ENCODE measurements around the gene THAP2. TPM values are rescaled to one million over a fixed set of nuclear protein-coding genes. Genes with fewer than 3 reads are reported as not detected.
"Not testable (repeated sequence)": the region's sequence is repeated elsewhere in the genome, so short reads cannot be mapped to it uniquely, and the experiment has no call there.

THAP2 gene
- total RNA-seq, 1 donor from 2014 or later, result 6.1 TPM

DNA sequence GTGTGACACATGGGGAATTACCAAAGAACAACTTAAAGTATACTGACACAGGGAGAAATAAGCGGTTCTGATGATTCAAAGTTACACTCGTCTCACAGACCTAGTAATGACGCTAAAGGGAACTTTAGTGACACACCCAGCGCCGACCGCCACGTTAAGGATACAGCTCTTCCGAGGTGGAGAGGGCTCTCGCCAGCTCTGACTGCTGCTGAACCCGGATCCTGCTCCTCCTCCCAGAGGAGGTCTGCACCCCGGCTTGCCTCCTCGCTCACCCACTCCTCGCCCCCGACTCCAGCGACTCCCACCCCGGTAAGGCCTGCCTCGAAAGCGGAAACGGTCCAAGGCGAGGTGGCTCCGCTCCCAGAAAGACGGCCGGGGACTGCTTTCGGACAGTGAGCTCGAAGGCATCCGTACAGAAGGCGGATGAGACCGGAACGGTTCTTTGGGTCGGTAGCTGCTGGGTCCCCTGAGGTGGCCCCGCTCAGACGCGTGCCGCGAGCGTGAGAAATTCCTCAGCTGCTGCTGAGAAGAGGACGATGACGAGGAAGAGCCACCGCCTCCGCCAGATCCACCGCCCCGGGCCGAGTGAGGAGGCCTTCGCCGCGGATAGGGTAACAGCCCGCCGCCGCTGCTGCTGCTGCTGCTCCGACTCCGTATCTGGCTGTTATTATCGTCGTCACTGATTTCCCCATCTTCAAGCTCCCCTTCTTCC, 1.1 kb upstream of the THAP2 start:
- DNase-seq, result peak; percentile 63

DNA sequence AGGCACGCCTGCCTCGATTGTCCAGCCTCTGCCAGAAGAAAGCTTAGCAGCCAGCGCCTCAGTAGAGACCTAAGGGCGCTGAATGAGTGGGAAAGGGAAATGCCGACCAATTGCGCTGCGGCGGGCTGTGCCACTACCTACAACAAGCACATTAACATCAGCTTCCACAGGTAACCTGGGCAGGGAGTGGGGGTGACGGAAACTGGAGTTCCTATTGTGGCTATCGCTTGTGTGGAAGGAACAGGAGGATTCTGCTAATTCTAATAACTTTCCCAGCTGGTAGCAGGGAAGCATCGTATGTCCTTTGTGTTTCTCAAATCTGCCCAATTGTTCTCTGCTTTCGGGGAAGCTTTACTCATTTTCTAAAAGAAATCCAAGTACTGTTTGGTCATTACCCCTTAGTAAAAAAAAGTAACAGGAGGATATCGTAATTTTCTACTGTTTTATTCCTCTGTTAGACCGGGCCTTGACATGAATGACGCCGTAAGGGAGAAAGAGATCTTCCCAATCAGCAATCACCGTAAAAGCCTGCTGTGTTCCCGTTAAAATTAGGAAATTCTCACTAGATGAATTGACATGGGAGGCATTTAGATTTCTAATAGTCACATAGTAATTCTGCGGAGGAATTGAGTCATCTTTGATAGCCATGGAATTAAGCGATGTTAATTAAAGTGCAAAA, 449 bp downstream of the THAP2 start:
- peak; percentile 51 for DNase-seq

DNA sequence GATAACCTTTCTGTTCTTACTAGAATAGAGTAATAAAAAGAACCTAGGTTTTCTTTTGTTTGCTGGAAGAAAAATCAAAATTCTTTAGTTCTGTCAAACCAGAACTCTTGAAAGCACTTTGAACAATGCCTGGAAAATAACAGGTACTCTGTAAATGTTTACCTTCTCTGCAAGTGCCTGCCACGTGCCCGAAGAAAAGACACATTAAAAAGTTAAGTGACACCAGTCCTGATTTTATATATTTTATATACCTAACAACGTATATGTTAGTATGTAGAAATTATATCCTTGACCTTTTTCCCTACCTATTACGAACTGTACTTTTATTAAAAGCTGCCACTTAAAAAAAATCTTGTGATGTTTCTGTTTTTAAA, 976 bp downstream of the THAP2 start:
- DNase-seq, result no peak

GRCh38 chr12:71666259-71666658, 2.2 kb downstream of the THAP2 start:
- DNase-seq, result no peak

DNA sequence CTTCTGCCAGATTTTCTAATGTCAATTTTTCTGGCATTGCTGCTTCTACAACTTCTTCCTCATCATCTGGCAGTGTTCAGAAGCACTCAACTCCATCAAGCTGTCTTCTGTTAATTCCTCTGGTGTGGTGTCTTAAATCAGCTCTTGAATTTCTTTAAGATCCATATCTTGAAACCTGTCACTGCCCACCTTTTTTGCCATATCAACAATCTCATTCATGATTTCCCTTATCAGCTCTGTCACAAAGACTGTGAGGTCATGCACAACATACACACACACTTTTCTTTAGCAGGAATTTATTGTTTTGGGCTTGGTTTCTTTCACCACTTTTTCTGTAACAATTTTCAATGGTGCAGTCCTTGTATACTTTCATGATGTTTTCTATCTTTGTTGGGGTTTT, 7.2 kb downstream of the THAP2 start:
- DNase-seq, result no peak

- no peak for DNase-seq
Measured at GRCh38 chr12:71671816-71672215, 7.7 kb downstream of the THAP2 start.

- DNase-seq, result no peak
Measured at GRCh38 chr12:71682466-71682865, 18.4 kb downstream of the THAP2 start.

DNA sequence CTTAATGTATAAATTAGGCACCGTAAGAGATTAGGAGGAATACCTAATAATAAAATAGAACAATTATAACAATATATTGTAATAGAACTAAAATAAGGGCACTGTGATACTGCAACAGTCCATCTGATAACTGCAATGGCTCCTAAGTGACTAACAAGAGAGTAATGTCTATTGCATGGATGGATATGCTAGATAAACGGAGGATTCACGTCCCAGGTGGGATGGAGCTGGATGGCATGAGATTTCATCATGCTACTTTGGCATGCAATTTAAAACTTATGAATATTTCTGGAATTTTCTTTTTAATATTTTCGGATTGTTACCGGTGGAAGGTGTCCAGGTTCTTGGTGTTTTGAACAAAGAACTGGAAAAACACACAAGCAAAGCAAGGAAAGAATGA, 19.5 kb downstream of the THAP2 start:
- DNase-seq, result no peak

DNA sequence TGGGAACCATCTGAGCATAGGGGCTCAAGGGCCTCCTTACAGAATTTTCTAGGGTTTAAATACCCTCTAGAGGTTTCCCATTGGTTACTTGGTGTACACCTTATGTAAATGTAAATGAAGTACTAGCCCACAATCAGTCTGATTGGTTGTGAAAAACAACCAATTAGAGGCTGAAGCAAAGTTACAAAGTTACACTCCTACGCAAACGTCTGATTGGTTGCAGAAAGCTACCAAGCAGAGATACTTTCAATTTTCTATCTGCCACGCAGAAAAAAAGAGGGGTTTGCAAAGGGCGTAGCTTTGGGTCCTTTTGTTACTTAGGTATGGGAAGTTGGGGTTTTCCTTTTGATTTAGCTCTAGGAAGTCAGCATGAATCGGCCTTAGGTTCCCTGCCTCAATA, 20.0 kb downstream of the THAP2 start:
- DNase-seq, result no peak

DNA sequence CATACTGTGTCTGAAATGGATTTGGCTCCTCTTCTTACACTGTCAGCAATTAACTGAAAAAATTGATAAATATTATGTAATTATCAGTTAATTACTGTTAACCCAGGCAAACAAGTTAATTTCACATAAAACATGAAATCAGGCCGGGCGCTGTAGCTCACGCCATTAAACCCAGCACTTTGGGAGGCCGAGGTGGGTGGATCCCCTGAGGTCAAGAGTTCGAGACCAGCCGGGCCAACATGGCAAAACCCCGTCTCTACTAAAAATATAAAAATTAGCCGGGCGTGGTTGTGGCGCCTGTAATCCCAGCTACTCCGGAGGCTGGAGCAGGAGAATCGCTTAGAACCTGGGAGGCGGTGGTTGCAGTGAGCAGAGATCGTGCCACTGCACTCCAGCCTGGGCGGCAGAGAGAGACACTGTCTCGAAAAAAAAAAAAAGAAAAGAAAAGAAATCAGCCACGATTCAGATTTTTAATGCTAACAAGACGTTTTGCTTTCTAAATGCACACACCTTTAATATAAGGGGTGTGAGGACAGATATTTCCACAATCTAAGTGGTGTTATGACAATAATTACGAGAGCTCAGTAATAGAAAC, 21.3 kb downstream of the THAP2 start:
- DNase-seq, result no peak

DNA sequence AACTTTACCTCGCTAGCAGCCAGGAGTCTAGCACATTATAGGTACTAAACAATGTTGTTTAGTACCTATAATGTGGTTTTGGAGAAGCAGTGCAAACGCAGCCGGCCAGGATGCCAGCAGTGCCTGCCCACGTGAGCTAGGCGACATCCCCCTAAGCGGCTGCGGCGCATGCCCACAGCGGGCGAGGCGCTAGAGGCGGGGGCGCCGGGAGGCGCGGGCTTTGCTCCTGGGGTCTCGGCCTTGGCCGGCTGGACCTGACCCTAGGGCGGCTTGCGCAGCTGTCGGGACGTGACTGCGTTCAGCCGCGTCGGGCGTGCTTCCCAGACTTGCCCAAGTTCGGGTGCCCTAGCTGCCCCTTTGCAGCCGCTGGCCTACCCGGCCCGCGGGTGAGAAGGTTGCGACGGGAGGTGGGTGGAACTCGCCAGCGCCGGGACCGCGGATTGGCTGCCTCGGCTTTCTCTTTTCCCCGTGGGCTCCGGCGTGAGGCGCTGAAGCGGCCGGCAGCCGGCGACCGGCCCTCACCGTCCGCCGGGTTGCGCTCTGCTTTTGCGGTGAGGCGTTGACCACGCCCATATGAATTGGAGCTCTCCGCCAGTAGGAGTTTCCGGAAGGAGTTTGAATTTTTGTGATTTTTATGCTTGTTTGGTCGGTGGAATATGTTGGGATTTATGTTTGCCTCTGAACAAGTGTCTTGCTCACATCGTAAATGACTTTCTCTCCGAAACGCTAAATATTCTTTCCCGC, 22.0 kb downstream of the THAP2 start, which contains the start of gene TMEM19:
Gene TMEM19 (plus strand): TSS at position 169 of the 744 bp plus-strand sequence. CDS start 599 bp downstream, outside the sequence.
- DNase-seq, result peak; percentile 74

- DNase-seq, result peak; percentile 24
Measured at GRCh38 chr12:71686658-71687025, 22.5 kb downstream of the THAP2 start.

- not testable (repeated sequence) for DNase-seq
Measured at GRCh38 chr12:71687172-71687571, 23.1 kb downstream of the THAP2 start.

DNA sequence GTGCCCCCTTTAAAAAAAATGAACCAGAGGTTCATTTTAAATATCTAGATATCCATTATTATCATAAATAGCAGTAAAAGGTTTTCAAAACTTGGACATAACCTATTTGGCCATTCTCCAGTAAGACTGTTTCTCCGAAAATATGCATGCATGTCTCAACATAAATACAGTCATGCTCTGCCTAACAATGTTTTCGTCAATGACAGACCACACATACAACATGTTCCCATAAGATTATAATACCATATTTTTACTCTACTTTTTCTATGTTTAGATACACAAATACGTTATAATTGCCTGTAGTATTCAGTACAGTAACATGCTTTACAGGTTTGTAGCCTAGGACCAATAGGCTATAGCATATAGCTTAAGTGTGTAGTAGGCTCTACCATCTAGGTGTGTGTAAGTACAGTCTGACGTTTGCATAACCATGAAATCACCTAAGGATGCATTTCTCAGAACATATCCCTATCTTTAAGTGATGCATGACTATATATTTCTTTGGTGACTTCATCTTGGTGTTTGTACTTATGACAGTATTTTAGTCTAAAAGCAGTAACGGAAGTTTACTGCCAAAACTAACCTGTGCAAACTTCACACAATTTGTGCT, 25.0 kb downstream of the THAP2 start:
- DNase-seq, result no peak

DNA sequence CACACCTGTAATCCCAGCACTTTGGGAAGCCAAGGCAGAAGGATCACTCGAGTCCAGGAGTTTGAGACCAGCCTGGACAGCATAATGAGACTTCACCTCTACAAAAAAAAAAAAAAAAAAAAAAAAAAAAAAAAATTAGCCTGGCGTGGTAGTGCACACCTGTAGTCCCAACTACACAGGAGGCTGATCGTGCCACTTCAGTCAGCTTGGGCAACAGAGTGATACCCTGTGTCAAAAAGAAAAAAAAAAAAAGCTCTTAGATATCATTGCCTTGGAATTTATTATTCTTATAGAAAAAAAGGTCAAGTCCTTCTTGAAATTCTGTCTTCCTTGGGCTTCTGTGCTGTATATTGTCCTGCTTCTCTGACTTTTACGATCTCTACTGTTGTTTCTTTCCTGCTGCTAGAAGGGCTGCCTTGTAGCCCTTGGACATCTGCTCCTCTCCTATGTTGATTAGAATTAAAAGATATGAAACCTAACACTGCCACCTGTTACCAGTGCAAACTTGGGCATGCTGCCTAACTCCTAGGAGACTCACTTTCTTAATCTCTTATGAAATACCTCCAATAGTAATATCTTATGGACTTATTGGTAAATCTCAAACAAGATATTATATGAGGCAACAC, 27.5 kb downstream of the THAP2 start:
- DNase-seq, result no peak

DNA sequence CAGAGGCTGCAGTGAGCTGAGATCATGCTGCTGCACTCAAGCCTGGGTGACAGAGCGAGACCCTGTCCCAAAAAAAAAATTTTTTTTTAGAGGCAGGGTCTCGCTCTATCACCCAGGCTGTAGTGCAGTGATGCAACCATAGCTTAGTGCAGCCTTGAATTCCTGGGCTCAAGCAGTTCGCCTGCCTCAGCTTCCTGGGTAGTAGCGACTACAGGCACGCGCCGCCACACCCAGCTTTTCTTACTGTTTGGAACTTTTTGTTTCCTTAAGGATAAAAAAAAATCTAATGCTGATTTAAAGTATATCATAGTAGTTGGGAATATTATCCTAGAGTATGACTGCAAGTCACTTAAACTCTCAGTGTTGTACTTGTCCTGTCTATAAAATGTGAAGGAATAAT, 29.0 kb downstream of the THAP2 start:
- no peak for DNase-seq

DNA sequence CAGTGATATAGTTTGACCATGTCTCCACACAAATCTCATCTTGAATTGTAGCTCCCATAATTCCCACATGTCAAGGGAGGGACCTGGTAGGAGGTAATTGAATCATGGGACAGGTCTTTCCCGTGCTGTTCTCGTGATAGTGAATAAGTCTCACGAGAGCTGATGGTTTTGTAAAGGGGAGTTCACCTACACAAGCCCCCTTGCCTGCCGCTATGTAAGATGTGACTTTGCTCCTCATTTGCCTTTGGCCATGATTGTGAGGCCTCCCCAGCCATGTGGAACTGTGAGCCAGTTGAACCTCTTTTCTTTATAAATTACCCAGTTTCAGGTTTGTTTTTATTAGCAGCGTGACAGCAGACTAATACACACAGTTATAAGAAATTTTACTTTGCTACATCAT, 29.6 kb downstream of the THAP2 start:
- not testable (repeated sequence) for DNase-seq

DNA sequence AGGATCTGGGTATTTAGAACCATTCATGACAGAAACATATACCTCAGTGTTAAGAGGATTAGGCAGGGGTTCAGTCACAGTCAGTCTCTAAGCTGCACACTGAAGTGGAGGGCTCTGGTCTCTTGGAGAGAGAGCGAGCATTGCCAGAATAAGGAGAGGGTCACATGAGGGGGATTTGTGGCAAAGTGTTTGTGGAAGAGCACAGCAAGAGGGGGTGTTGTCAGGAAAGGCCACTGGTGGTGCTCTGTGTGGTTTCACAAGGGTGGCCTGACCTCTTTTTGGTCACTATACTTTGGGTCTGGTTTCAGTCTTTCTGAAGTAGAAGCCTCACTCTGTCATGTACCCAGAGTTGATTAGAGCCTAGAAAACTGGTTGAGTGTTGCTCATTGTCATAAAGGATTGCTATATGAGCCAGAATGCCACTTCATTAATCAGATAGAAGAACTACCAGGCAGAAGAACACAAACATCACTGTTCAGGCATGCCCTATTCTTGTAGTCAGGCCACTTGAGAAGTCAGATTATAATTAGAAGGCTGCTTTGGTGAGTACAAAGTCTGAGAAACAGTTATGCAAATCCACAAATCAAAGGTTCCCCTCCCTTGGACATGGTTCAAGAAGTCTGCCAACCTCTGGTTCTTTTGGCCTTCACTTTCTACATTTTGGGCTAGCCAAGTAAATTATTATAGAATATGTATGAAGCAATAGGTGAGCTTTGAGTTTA, 30.2 kb downstream of the THAP2 start:
- DNase-seq, result no peak

DNA sequence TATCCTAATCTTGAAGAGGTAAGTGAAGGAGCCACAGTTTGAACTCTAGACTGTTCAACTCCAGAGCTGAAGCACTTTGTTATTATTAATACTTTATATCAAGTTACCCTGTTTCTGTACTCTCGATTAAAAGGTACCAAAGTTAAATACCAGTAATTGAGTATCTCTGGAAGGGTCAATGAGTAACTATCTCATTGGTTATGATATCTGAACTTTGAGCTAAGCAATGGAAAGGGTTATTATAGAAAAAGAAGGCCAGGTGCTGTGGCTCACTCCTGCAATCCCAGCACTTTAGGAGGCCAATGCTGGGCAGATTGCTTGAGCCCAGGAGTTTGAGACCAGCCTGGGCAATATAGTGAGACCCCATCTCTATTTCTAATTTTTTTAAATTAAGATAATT, 31.7 kb downstream of the THAP2 start:
- DNase-seq, result no peak

- DNase-seq, result not testable (repeated sequence)
Measured at GRCh38 chr12:71702181-71702580, 38.1 kb downstream of the THAP2 start.

- DNase-seq, result no peak
Measured at GRCh38 chr12:71702590-71702989, 38.5 kb downstream of the THAP2 start.

Measured in skin of body (tissue), 2 donors.